NB4 (cell line): ENCODE results near the gene TXNRD2.

Experiments used
- POLR2A ChIP-seq: IDR thresholded peaks from 2 replicates; pipeline ENCODE4 v1.6.1; 2011; ENCODE audit warnings: mild to moderate bottlenecking; ENCODE audit not compliant: insufficient read length; ENCODE audit errors: extremely low read depth
- TF ChIP-seq, protein P1 (sequence below): IDR thresholded peaks from one replicate; pipeline ENCODE4 v1.5.1; 2012; ENCODE audit warnings: low read depth, low read length
- TF ChIP-seq, protein P2 (sequence below): IDR thresholded peaks from 2 replicates; pipeline ENCODE4 v1.6.1; 2011; ENCODE audit warnings: low read depth, low read length

DNA sequence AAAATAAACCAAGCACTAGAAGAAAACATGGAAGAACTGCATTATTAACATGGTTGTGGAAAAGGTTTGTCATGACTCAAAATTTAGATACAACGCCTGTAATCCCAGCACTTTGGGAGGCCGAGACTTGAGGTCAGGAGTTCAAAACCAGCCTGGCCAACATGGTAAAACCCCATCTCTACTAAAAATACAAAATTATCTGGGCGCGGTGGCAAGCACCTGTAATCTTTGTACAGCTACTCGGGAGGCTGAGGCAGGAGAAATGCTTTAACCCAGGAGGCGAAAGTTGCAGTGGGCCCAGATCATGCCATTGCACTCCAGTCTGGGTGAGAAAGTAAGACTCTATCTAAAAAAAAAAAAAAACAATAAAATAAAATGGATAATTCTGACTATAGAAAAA, 110.6 kb downstream of the TXNRD2 start:
- TF ChIP-seq, protein P1, sequence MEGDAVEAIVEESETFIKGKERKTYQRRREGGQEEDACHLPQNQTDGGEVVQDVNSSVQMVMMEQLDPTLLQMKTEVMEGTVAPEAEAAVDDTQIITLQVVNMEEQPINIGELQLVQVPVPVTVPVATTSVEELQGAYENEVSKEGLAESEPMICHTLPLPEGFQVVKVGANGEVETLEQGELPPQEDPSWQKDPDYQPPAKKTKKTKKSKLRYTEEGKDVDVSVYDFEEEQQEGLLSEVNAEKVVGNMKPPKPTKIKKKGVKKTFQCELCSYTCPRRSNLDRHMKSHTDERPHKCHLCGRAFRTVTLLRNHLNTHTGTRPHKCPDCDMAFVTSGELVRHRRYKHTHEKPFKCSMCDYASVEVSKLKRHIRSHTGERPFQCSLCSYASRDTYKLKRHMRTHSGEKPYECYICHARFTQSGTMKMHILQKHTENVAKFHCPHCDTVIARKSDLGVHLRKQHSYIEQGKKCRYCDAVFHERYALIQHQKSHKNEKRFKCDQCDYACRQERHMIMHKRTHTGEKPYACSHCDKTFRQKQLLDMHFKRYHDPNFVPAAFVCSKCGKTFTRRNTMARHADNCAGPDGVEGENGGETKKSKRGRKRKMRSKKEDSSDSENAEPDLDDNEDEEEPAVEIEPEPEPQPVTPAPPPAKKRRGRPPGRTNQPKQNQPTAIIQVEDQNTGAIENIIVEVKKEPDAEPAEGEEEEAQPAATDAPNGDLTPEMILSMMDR = no peak
- no peak for TF ChIP-seq POLR2A
- TF ChIP-seq, protein P2, sequence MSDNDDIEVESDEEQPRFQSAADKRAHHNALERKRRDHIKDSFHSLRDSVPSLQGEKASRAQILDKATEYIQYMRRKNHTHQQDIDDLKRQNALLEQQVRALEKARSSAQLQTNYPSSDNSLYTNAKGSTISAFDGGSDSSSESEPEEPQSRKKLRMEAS = no peak
